Neural crest cell (in vitro differentiated cells): ENCODE results near the gene NID1. TPM values are rescaled to one million over a fixed set of nuclear protein-coding genes. Genes with fewer than 3 reads are reported as not detected.
A peak's percentile ranks its signal among the peaks of the same experiment; 100 is the strongest.

Experiments
- DNase-seq: peaks from one replicate; pipeline ENCODE4 v3.0.0; 2021; ENCODE audit warnings: low read depth, mixed read lengths, low spot score
- H3K27ac Mint-ChIP-seq: one replicate; pipeline ENCODE4 v1.8.0; 2021; ENCODE audit warnings: mild to moderate bottlenecking, mixed read lengths; ENCODE audit not compliant: unreplicated experiment
- H3K27me3 Mint-ChIP-seq: 2 replicates; pipeline ENCODE4 v1.8.0; 2021; ENCODE audit warnings: low read depth, mild to moderate bottlenecking, mixed read lengths
- H3K36me3 Mint-ChIP-seq: 2 replicates; pipeline ENCODE4 v1.8.0; 2021; ENCODE audit warnings: low read depth, mild to moderate bottlenecking, mixed read lengths
- H3K4me1 Mint-ChIP-seq: 2 replicates; pipeline ENCODE4 v1.8.0; 2021; ENCODE audit warnings: mixed read lengths
- H3K4me3 Mint-ChIP-seq: one replicate; pipeline ENCODE4 v1.8.0; 2021; ENCODE audit warnings: mild to moderate bottlenecking, mixed read lengths
- H3K9me3 Mint-ChIP-seq: 2 replicates; pipeline ENCODE4 v1.8.0; 2021; ENCODE audit warnings: mixed read lengths
- CTCF ChIP-seq: fragments of 200-600 bp; sonication (generic); conservative IDR thresholded peaks from 2 replicates; pipeline ENCODE4 v1.5.0; 2021; ENCODE audit warnings: antibody characterized with exemption, mild to moderate bottlenecking
- total RNA-seq: library from RNA; stranded (reverse); gene quantifications from 2 replicates; pipeline ENCODE4 v1.2.1, GENCODE V29; 2021

The NID1 gene
- total RNA-seq, 1 donor from 2014 or later, result 90.3 TPM

DNA sequence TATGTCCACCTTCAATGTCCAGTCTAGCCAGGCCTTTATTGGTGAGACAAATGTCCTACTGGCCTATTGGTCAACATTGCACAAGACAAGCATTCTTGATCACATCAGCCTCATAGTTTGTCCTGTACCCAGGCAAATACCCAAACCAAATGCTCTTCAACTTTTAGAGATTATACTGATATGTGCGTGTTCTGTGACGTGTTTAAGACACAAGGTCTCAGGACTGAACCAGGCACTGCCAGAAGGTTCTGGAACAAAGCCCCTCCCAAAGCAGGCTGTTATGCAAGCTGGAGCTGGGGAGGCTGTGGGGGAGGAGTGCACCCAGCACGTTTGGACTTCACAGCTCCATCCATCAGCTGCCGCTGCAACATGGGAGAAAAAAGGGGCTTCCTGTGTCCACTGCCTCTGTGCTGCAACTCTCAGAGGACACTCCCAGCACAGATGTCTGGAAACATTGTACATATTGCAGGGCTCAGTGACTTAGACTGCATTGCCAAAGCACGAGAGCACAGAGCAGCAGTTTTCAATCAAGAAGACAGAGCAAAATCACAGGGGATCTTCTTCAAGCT, 45.9 kb downstream of the NID1 start:
- TF ChIP-seq CTCF, result no peak
- peaks cover 21% of the 10 kb centered on the region for H3K36me3 Mint-ChIP-seq
- no peak for DNase-seq
- H3K27me3 Mint-ChIP-seq, result no peaks in the 10 kb centered on the region
- no peaks in the 10 kb centered on the region for H3K9me3 Mint-ChIP-seq
- no peak overlapping the region for H3K27ac Mint-ChIP-seq
- peaks cover 5% of the 10 kb centered on the region for H3K4me1 Mint-ChIP-seq
- no peak overlapping the region for H3K4me3 Mint-ChIP-seq

DNA sequence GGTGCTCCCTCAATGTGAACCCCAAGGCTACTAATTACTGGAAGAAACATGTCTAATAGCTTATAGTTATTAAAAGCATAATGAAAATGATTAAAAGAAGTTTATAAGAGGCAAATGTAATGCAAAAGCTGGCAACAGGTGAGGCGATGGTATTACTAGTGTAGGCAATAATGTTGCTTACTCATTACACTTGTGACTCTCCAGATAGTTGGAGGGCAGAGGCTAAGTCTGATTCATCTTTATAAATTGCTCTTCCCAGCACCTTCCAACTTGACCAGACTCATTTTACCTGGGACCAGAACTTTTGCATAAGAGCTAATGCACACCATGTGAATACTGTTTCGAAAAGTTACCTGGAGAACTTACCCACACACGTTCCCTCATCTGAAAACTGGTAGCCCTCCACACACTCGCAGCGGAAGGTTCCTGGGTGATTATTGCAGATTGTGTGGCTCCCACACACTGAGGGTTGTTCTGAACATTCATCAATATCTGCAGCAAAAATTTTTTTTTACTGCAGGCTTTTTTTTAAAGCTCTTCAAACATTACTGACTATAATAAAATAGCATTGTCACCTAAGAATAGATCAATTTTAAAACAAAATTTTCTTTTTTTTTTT, 48.0 kb downstream of the NID1 start:
- H3K27ac Mint-ChIP-seq, result peak overlapping the region; percentile 82

GRCh38 chr1:236016083-236016482, 48.8 kb downstream of the NID1 start:
- no peaks in the 10 kb centered on the region for H3K27me3 Mint-ChIP-seq

More for the DNA sequence above, 48.0 kb downstream of the NID1 start:
- H3K27me3 Mint-ChIP-seq, result no peaks in the 10 kb centered on the region
- no peaks in the 10 kb centered on the region for H3K9me3 Mint-ChIP-seq
- TF ChIP-seq CTCF, result no peak
- no peak overlapping the region for H3K4me3 Mint-ChIP-seq
- DNase-seq, result no peak
- peaks cover 16% of the 10 kb centered on the region for H3K36me3 Mint-ChIP-seq
- peaks cover 5% of the 10 kb centered on the region for H3K4me1 Mint-ChIP-seq

GRCh38 chr1:236015539-236015938, 49.4 kb downstream of the NID1 start:
- DNase-seq, result no peak
- H3K27me3 Mint-ChIP-seq, result no peaks in the 10 kb centered on the region
- no peak overlapping the region for H3K4me3 Mint-ChIP-seq
- H3K36me3 Mint-ChIP-seq, result peaks cover 19% of the 10 kb centered on the region
- H3K27ac Mint-ChIP-seq, result no peak overlapping the region
- TF ChIP-seq CTCF, result no peak
- H3K4me1 Mint-ChIP-seq, result peaks cover 3% of the 10 kb centered on the region
- H3K9me3 Mint-ChIP-seq, result no peaks in the 10 kb centered on the region

More at GRCh38 chr1:236016083-236016482, 48.8 kb downstream of the NID1 start:
- no peak for DNase-seq
- no peaks in the 10 kb centered on the region for H3K9me3 Mint-ChIP-seq
- no peak overlapping the region for H3K4me3 Mint-ChIP-seq
- no peak overlapping the region for H3K27ac Mint-ChIP-seq
- H3K4me1 Mint-ChIP-seq, result peaks cover 5% of the 10 kb centered on the region
- peaks cover 19% of the 10 kb centered on the region for H3K36me3 Mint-ChIP-seq
- no peak for TF ChIP-seq CTCF

DNA sequence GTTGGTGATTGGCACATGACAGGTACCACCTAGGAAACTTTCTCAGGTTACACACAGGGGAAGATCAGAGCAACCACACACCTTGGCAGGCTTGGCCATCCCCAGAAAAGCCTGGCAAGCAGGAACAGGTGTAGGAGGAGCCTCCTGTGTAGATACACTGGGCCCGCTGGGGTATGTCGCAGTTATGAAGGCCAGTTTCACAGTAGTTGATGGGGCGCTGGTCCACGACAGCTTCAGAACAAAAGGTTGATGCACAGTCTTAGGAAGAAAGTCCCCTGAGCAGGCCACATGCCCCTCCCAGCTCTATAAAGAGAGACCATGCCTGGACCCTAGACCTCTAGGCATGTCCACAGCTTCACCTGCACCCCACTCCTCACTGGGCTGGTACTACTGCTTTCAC, 51.6 kb downstream of the NID1 start:
- H3K36me3 Mint-ChIP-seq, result peaks cover 19% of the 10 kb centered on the region
- TF ChIP-seq CTCF, result no peak
- H3K4me3 Mint-ChIP-seq, result no peak overlapping the region
- no peak overlapping the region for H3K27ac Mint-ChIP-seq
- no peaks in the 10 kb centered on the region for H3K9me3 Mint-ChIP-seq
- H3K4me1 Mint-ChIP-seq, result no peaks in the 10 kb centered on the region
- no peaks in the 10 kb centered on the region for H3K27me3 Mint-ChIP-seq
- DNase-seq, result no peak
